ENCODE results near the gene CEP20.

CEP20 gene

DNA sequence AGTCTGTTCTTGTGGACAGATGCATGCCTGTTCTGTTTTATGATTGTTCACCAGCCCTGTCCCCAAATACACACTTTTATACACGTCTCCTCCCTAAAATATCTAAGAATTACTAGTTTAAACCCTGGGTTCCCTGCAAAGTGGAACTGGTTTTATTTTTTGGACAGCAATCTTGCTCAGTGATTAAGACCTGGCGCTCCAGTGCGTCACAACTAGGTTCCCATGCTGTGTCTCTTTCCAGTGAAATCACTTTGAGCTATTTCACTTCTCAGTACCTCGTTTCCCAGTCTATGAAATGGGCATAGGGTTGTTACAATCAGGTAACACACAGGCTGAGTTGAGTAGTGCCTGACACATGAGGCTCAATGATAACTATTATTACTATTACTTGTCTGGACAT, 1.1 kb downstream of the CEP20 start:
- no peak for TF ChIP-seq EZH2phosphoT487 (IDR thresholded peaks at IDR 0.05; ENCODE audit: low read length)
- TF ChIP-seq EZH2 (optimal IDR thresholded peaks at IDR 0.05; ENCODE audit: low read depth, low read length) = no peak
- TF ChIP-seq, protein P1, sequence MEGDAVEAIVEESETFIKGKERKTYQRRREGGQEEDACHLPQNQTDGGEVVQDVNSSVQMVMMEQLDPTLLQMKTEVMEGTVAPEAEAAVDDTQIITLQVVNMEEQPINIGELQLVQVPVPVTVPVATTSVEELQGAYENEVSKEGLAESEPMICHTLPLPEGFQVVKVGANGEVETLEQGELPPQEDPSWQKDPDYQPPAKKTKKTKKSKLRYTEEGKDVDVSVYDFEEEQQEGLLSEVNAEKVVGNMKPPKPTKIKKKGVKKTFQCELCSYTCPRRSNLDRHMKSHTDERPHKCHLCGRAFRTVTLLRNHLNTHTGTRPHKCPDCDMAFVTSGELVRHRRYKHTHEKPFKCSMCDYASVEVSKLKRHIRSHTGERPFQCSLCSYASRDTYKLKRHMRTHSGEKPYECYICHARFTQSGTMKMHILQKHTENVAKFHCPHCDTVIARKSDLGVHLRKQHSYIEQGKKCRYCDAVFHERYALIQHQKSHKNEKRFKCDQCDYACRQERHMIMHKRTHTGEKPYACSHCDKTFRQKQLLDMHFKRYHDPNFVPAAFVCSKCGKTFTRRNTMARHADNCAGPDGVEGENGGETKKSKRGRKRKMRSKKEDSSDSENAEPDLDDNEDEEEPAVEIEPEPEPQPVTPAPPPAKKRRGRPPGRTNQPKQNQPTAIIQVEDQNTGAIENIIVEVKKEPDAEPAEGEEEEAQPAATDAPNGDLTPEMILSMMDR (IDR thresholded peaks at IDR 0.05; ENCODE audit: low read length) = no peak
- no peak for DNase-seq
- Histone ChIP-seq H4K20me1 (ENCODE audit: insufficient read depth, low read length) (no peaks in the 10 kb centered on the region), H3K9ac (ENCODE audit: low read length) (no peak overlapping the region), H2AFZ (ENCODE audit: low read length) (no peak overlapping the region), H3K9me2 (replicated peaks; ENCODE audit: insufficient read depth, low read length) (no peaks in the 10 kb centered on the region), H3F3A (ENCODE audit: insufficient read depth, low read length) (no peaks in the 10 kb centered on the region), H3K9me3 (replicated peaks; ENCODE audit: insufficient read depth, low read length) (no peaks in the 10 kb centered on the region), H3K4me3 (ENCODE audit: low read length) (peak overlapping the region; percentile 95), H3K36me3 (replicated peaks; ENCODE audit: insufficient read depth, low read length) (no peaks in the 10 kb centered on the region), H3K4me1 (ENCODE audit: low read length) (peaks cover 11% of the 10 kb centered on the region), H3K79me2 (ENCODE audit: low read length) (peaks cover 55% of the 10 kb centered on the region), H3K27me3 (replicated peaks; ENCODE audit: insufficient read depth, low read length) (no peaks in the 10 kb centered on the region), H3K27ac (ENCODE audit: low read length) (no peak overlapping the region), H3K4me2 (ENCODE audit: low read depth, low read length) (peak overlapping the region; percentile 79)

DNA sequence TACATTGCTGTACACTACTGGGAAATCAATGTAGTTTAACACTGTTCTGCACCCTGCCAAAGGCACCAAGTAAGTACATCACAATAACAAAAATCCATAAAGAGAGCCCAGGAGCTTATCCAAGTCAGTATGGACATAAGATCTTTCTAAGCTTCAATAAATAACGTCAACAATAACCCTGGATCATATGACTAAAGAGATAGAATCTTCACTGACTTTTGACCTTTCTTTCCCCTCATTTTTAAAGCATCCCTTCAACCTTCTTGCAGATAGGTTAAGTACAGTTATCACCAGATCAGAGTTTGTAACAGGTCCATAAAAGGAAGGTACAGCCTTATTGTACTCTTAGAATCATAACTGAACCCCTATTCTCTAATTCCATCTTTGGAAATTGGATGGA, 2.3 kb downstream of the CEP20 start:
- Histone ChIP-seq H3K9me2 (replicated peaks; ENCODE audit: insufficient read depth, low read length) (no peaks in the 10 kb centered on the region), H3K9me3 (replicated peaks; ENCODE audit: insufficient read depth, low read length) (no peaks in the 10 kb centered on the region), H4K20me1 (ENCODE audit: insufficient read depth, low read length) (no peaks in the 10 kb centered on the region), H3K36me3 (replicated peaks; ENCODE audit: insufficient read depth, low read length) (no peaks in the 10 kb centered on the region), H3K9ac (ENCODE audit: low read length) (no peak overlapping the region), H3K4me1 (ENCODE audit: low read length) (peaks cover 11% of the 10 kb centered on the region), H3K79me2 (ENCODE audit: low read length) (peaks cover 55% of the 10 kb centered on the region), H3K4me2 (ENCODE audit: low read depth, low read length) (no peak overlapping the region), H3K27me3 (replicated peaks; ENCODE audit: insufficient read depth, low read length) (no peaks in the 10 kb centered on the region), H3F3A (ENCODE audit: insufficient read depth, low read length) (no peaks in the 10 kb centered on the region), H2AFZ (ENCODE audit: low read length) (no peak overlapping the region), H3K4me3 (ENCODE audit: low read length) (no peak overlapping the region), H3K27ac (ENCODE audit: low read length) (no peak overlapping the region)
- no peak for TF ChIP-seq EZH2 (optimal IDR thresholded peaks at IDR 0.05; ENCODE audit: low read depth, low read length)
- TF ChIP-seq, protein P1 (IDR thresholded peaks at IDR 0.05; ENCODE audit: low read length) = no peak
- no peak for TF ChIP-seq EZH2phosphoT487 (IDR thresholded peaks at IDR 0.05; ENCODE audit: low read length)
- DNase-seq = no peak

DNA sequence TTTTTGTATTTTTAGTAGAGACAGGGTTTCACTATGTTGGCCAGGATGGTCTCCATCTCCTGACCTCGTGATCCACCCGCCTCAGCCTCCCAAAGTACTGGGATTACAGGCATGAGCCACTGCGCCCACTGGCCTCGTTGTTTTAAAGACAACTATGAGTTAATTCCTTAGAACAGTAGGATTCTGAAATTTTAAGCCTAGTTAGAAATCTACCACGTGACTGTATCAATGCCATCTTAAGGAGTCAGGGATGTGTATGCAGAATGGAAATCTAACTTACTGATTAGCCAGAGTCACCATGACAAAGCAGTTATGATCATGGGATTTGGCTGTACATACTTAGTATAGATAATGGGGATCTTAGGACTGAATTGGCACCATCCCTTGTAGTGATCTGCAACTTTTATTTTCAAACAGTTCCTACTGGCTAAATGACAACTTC, 2.8 kb downstream of the CEP20 start:
- no peak for TF ChIP-seq EZH2 (optimal IDR thresholded peaks at IDR 0.05; ENCODE audit: low read depth, low read length)
- Histone ChIP-seq H3K9me3 (replicated peaks; ENCODE audit: insufficient read depth, low read length) (no peaks in the 10 kb centered on the region), H3K36me3 (replicated peaks; ENCODE audit: insufficient read depth, low read length) (no peaks in the 10 kb centered on the region), H3F3A (ENCODE audit: insufficient read depth, low read length) (no peaks in the 10 kb centered on the region), H3K79me2 (ENCODE audit: low read length) (peaks cover 59% of the 10 kb centered on the region), H3K4me1 (ENCODE audit: low read length) (peaks cover 11% of the 10 kb centered on the region), H3K4me3 (ENCODE audit: low read length) (no peak overlapping the region), H2AFZ (ENCODE audit: low read length) (no peak overlapping the region), H4K20me1 (ENCODE audit: insufficient read depth, low read length) (no peaks in the 10 kb centered on the region), H3K9me2 (replicated peaks; ENCODE audit: insufficient read depth, low read length) (no peaks in the 10 kb centered on the region), H3K27me3 (replicated peaks; ENCODE audit: insufficient read depth, low read length) (no peaks in the 10 kb centered on the region), H3K27ac (ENCODE audit: low read length) (no peak overlapping the region), H3K4me2 (ENCODE audit: low read depth, low read length) (no peak overlapping the region), H3K9ac (ENCODE audit: low read length) (no peak overlapping the region)
- no peak for DNase-seq

DNA sequence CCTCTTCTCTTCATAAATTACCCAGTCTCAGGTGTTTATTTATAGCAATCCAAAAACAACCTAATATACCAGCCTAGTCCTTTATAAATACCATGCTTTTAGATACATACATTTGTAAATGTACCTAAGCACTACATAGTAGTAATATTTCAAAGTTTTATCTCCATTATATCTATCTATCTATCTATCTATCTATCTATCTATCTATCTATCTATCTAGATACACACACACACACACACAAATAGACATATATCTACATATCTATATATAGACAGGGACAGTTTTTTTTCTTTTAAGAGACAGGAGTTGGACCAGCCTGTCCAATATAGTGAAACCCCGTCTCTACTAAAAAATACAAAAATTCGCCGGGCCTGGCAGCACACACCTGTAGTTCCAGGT, 5.8 kb downstream of the CEP20 start:
- TF ChIP-seq, protein P1 (IDR thresholded peaks at IDR 0.05; ENCODE audit: low read length) = no peak
- TF ChIP-seq EZH2 (optimal IDR thresholded peaks at IDR 0.05; ENCODE audit: low read depth, low read length) (no peak), EZH2phosphoT487 (IDR thresholded peaks at IDR 0.05; ENCODE audit: low read length) (no peak)
- H3K4me3 ChIP-seq (ENCODE audit: low read length) = no peak overlapping the region

More for the DNA sequence above, 5.8 kb downstream of the CEP20 start:
- Histone ChIP-seq H3K9me3 (replicated peaks; ENCODE audit: insufficient read depth, low read length) (no peaks in the 10 kb centered on the region), H3K9ac (ENCODE audit: low read length) (no peak overlapping the region), H3K36me3 (replicated peaks; ENCODE audit: insufficient read depth, low read length) (no peaks in the 10 kb centered on the region; the same call in 1 of the 2 replicates), H3K9me2 (replicated peaks; ENCODE audit: insufficient read depth, low read length) (no peaks in the 10 kb centered on the region), H3K27me3 (replicated peaks; ENCODE audit: insufficient read depth, low read length) (no peaks in the 10 kb centered on the region), H3F3A (ENCODE audit: insufficient read depth, low read length) (no peaks in the 10 kb centered on the region), H4K20me1 (ENCODE audit: insufficient read depth, low read length) (no peaks in the 10 kb centered on the region), H3K4me1 (ENCODE audit: low read length) (peaks cover 4% of the 10 kb centered on the region), H3K4me2 (ENCODE audit: low read depth, low read length) (no peak overlapping the region), H3K79me2 (ENCODE audit: low read length) (peaks cover 55% of the 10 kb centered on the region), H3K27ac (ENCODE audit: low read length) (no peak overlapping the region), H2AFZ (ENCODE audit: low read length) (no peak overlapping the region)
- no peak for DNase-seq

Measured in MM.1S (cell line).